ENCODE results near the gene ZNF518A.
A peak's percentile ranks its signal among the peaks of the same experiment; 100 is the strongest.

ZNF518A gene

GRCh38 chr10:96129387-96130325 is at the start of gene ZNF518A:
Gene ZNF518A, plus strand, starts transcription at chr10:96130297. Its CDS starts 26,026 bp downstream, at chr10:96156323.
- peak; percentile 91 for DNase-seq

GRCh38 chr10:96082153-96082552 is 47.9 kb upstream of the ZNF518A start:
- DNase-seq, result no peak

GRCh38 chr10:96082748-96083147 is 47.3 kb upstream of the ZNF518A start:
- no peak for DNase-seq

- no peak for DNase-seq
Observed at GRCh38 chr10:96089116-96089515, 41.0 kb upstream of the ZNF518A start.

GRCh38 chr10:96089670-96090462 is 40.2 kb upstream of the ZNF518A start:
- DNase-seq, result peak; percentile 95

- no peak for DNase-seq
Observed at GRCh38 chr10:96090463-96090800, 39.7 kb upstream of the ZNF518A start.

GRCh38 chr10:96092999-96093767 is 36.9 kb upstream of the ZNF518A start:
- no peak for DNase-seq

- no peak for DNase-seq
Observed at GRCh38 chr10:96093948-96094347, 36.1 kb upstream of the ZNF518A start.

- no peak for DNase-seq
Observed at GRCh38 chr10:96096958-96097357, 33.1 kb upstream of the ZNF518A start.

- DNase-seq, result no peak
Observed at GRCh38 chr10:96097865-96098264, 32.2 kb upstream of the ZNF518A start.

- no peak for DNase-seq
Observed at GRCh38 chr10:96107623-96108038, 22.5 kb upstream of the ZNF518A start.

GRCh38 chr10:96112531-96112930 is 17.6 kb upstream of the ZNF518A start:
- DNase-seq, result no peak

GRCh38 chr10:96118604-96119450 is 11.3 kb upstream of the ZNF518A start:
- DNase-seq, result no peak

- DNase-seq, result no peak
Observed at GRCh38 chr10:96122824-96123223, 7.3 kb upstream of the ZNF518A start.

- peak; percentile 80 for DNase-seq
Observed at GRCh38 chr10:96124230-96125141, 5.6 kb upstream of the ZNF518A start.

GRCh38 chr10:96125142-96125515 is 5.0 kb upstream of the ZNF518A start:
- DNase-seq, result peak; percentile 27

GRCh38 chr10:96130326-96130995 is 364 bp downstream of the ZNF518A start:
- no peak for DNase-seq

- DNase-seq, result no peak
Observed at GRCh38 chr10:96131621-96132020, 1.5 kb downstream of the ZNF518A start.

- DNase-seq, result no peak
Observed at GRCh38 chr10:96133135-96133534, 3.0 kb downstream of the ZNF518A start.

- no peak for DNase-seq
Observed at GRCh38 chr10:96136810-96137209, 6.7 kb downstream of the ZNF518A start.

Measured in MV-4-11 (cell line).